NCI-H2107 treated with DMSO at 0.1 percent for 48 hours (cell line): ENCODE results near the gene NLGN2.

Experiments used
- DNase-seq: peaks from one replicate; lab custom pipeline; 2025; ENCODE audit not compliant: unreplicated experiment; lab: John Stamatoyannopoulos, UW

The NLGN2 gene

GRCh38 chr17:7463372-7463846, 55.8 kb downstream of the NLGN2 start:
- DNase-seq = no peak

DNA sequence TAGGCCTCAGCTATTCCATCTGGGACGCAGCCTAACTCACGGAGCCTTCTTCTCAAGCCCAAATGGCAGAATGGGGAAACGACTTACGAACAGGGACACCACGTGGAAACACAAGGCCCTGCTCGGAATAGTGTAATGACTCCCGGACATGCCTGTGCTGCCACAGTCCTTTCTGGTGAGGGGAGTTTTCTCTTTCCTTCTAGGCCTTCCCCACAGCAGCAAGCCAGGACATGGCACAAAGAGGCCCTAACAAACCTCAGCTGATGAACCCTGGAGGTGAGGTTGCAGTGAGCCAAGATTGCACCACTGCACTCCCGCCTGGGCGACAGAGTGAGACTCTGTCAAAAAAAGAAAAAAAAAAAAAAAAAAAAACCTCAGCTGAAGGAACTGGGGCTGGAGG, 56.4 kb downstream of the NLGN2 start:
- DNase-seq = no peak

DNA sequence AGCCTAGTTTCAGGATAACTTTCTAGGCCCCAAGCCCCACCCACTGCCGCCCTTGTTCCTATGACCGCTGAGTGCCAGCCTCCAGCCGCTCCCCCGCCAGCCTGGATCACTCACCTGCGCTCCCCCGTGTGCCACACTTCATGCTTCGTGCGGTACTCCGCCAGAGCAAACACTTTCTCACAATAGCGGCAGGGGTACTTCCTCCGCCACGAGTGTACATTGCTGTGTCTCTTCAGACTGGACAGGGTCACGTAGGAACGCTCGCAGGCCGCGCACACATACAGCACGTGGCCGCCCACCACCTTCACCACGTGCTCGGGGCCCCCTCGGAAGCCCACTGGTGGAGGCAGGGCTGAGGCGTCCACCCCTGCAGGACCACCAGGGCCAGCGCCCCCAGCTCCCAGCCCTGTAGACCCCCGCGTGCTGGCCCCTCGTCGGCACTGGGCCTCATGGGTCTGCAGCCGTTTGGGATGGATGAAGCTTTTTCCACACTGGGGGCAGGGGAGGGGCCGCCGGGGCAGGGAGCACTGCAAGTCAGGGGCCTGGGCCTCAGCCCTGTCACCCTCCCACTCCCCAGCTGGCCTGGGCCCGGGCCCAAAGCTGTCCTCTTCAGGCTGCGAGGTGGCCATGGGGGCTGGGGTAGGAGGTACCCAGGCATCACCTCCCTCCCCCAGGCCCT, 58.1 kb downstream of the NLGN2 start:
- no peak for DNase-seq

- DNase-seq = no peak
These were observed 58.6 kb downstream of the NLGN2 start for GRCh38 chr17:7466318-7466638.

DNA sequence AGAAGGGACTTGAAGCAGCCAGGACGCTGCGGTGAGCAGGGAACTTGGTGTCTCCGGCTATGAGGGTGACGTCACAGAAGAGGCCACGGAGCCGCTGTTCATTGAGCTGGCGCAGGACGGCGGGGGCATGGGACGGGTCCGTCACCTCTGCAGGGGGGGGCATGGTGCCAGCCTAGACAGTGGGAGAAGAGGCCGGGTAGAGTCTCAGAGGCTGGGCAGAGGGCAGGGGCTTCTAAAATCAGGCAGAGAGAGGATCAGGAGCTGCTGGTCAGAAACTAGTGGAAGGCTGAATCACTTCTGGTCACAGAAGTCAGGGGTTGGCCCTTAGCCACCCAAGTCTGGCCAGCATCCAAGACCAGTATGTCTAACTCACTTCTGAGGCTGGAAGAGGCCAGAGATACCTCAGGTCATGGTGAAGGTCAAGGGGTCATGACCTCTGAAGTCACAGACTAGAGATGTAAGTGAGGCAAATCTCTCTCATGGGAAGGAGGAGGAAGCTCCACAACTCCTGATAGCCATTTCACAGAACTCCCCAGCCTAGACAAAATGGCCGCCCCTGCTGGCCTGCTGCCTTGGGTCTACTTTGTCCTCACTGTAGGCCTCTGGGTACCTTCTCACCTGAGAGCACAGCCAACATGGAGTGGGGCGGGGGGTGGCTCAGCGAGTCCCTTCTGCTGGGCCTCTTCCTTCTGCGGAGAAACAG, 59.1 kb downstream of the NLGN2 start:
- DNase-seq = no peak

DNA sequence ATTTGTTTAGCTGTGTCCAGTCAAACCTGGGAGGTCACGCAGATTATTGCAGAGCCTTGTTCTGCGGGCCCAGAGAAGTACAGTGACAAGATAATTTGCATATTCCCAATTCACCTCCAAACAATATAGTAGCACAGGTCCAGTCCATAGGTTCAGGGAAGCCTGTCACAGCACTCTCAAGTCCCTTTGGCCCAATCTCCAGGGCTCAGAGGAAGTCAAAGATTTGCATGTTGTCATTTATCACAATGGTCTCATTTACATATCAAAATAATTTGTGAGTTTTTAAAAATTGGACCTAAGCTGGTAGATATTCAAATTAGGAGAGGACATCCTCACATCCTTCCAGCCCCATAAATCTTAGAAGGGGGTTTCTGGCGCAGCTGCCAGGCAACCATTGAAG, 59.9 kb downstream of the NLGN2 start:
- DNase-seq = no peak

GRCh38 chr17:7468290-7468689, 60.6 kb downstream of the NLGN2 start:
- DNase-seq = no peak

DNA sequence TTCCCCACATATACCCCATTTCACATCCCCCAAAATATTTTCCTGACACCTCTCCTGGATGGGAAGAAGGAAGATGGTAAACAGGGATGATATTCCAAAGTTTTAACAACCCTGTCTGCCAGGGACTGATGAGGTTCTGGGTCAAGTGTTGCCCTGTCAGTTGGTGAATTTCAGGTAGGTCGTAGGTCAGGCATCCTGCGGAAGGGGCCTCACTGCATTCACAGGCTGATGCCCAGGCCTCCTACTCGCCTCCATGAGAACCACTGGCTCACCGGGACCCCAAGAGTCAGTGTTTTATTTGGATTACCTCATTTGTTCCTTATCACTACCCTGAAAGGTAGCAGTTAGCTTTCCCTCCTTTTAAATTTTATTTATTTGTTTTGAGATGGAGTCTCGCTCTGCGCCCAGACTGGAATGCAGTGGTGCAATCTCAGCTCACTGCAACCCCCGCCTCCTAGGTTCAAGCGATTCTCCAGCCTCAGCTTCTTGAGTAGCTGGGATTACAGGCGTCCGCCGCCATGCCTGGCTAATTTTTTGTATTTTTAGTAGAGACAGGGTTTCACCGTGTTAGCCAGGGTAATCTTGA, 61.3 kb downstream of the NLGN2 start:
- no peak for DNase-seq
